Measurements from ENCODE around the gene RAB37. TPM values are rescaled to one million over a fixed set of nuclear protein-coding genes. Genes with fewer than 3 reads are reported as not detected.

Gene RAB37
- total RNA-seq, 2 experiments from 2014 or later = 19.0 to 21.1 TPM

DNA sequence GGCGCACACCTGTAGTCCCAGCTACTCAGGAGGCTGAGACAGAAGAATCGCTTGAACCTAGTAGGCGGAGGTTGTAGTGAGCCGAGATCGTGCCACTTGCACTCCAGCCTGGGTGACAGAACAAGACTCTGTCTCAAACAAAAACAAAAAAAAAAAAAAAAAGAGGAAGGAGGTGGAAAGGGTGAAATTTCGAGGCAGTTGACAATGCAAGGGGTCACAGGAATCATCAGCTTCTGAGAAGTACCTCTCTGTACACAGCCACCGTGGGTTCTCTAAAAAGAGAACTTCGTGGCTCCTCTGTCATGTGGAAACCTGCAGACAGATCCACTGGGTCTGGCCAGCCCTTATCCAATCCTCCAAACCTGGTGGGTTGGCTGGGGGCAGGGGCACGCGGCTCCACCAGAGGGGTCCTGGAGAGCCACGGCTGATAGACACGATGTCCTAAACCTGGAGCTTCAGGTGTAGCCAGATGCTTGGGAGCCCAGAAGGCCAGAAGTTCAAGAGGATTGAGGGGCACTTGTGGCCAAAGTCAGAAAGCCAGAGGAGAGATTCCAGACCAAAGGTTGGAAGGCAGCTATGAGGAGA lies 23.8 kb upstream of the RAB37 start:
- no peak overlapping the region for H3K4me3 Mint-ChIP-seq
- intact Hi-C loops (cut with DNase I, micrococcal nuclease) = no loop called here
- CTCF ChIA-PET = interaction anchor here (0.7 to 2.3 kb wide), 3 partner anchors 8 to 118 kb away, joined by 3 to 7 read pairs (median 3); no protein-coding TSS in a partner anchor
- Histone ChIP-seq H3K27me3 (ENCODE audit: control insufficient read depth in 1 of 2, insufficient read depth in 2 of 2, low read length in 2 of 2) (peaks cover 0 to 4% of the 10 kb centered on the region in 2 experiments), H3K27ac (ENCODE audit: low read depth in 1 of 2, low read length in 2 of 2) (no peak overlapping the region), H3K4me1 (ENCODE audit: insufficient read depth, low read length) (peaks cover 12% of the 10 kb centered on the region), H3K36me3 (ENCODE audit: insufficient read depth, low read length) (no peaks in the 10 kb centered on the region), H3K4me3 (ENCODE audit: low read length) (no peak overlapping the region), H3K9me3 (ENCODE audit: control insufficient read depth in 1 of 2, insufficient read depth in 1 of 2, low read length in 2 of 2) (no peaks in the 10 kb centered on the region)
- peaks cover 8% of the 10 kb centered on the region for H3K4me1 Mint-ChIP-seq (ENCODE audit: low read depth)
- POLR2A ChIA-PET = no interaction called here
- no peak for ATAC-seq (ENCODE audit: poor library complexity)
- no peaks in the 10 kb centered on the region for H3K9me3 Mint-ChIP-seq
- H3K36me3 Mint-ChIP-seq (ENCODE audit: low read depth) = no peaks in the 10 kb centered on the region
- peaks cover 3% of the 10 kb centered on the region for H3K27me3 Mint-ChIP-seq
- no peak overlapping the region for H3K27ac Mint-ChIP-seq
- TF ChIP-seq CTCF (IDR thresholded peaks at IDR 0.05) = no peak
- DNase-seq = peak in 2 of 14 experiments; percentile 30 to 32

DNA sequence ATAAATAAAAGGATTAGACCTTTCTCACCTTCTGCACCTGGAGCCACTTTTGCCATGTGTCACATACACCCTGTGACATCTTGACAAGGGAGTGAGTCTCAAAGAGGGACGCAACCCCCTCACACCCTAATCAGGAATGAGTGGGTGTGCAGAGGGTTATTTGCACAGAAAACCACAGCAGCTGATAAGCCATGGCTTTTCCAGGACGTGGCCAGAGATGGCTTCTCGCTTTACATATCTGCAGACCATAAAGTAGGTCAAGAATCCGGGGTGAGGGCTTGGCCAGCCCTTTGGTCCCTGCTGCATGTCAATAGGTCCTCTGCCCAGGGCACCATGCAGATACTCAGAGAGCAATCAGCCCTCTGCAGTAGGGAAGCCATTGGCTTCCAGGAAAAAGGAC lies 21.9 kb upstream of the RAB37 start:
- ChIA-PET POLR2A (no interaction called here), CTCF (interaction anchor here (2.3 kb wide), 1 partner anchor 58 kb away, joined by 7 read pairs; no protein-coding TSS in a partner anchor)
- H3K27ac Mint-ChIP-seq = no peak overlapping the region
- H3K4me1 ChIP-seq (ENCODE audit: insufficient read depth, low read length) = peaks cover 12% of the 10 kb centered on the region
- TF ChIP-seq CTCF (IDR thresholded peaks at IDR 0.05) = no peak
- H3K4me3 Mint-ChIP-seq = no peak overlapping the region
- DNase-seq (no peak), ATAC-seq (ENCODE audit: poor library complexity) (no peak)
- H3K4me1 Mint-ChIP-seq (ENCODE audit: low read depth) = peaks cover 8% of the 10 kb centered on the region
- peaks cover 0 to 4% of the 10 kb centered on the region in 2 experiments for H3K27me3 ChIP-seq (ENCODE audit: control insufficient read depth in 1 of 2, insufficient read depth in 2 of 2, low read length in 2 of 2)
- H3K4me3 ChIP-seq (ENCODE audit: low read length) = no peak overlapping the region
- no peaks in the 10 kb centered on the region for H3K36me3 ChIP-seq (ENCODE audit: insufficient read depth, low read length)
- H3K27ac ChIP-seq (ENCODE audit: low read depth in 1 of 2, low read length in 2 of 2) = no peak overlapping the region
- H3K36me3 Mint-ChIP-seq (ENCODE audit: low read depth) = no peaks in the 10 kb centered on the region
- intact Hi-C loops (cut with DNase I, micrococcal nuclease) = no loop called here
- H3K9me3 Mint-ChIP-seq = no peaks in the 10 kb centered on the region
- H3K9me3 ChIP-seq (ENCODE audit: control insufficient read depth in 1 of 2, insufficient read depth in 1 of 2, low read length in 2 of 2) = no peaks in the 10 kb centered on the region
- peaks cover 3% of the 10 kb centered on the region for H3K27me3 Mint-ChIP-seq

DNA sequence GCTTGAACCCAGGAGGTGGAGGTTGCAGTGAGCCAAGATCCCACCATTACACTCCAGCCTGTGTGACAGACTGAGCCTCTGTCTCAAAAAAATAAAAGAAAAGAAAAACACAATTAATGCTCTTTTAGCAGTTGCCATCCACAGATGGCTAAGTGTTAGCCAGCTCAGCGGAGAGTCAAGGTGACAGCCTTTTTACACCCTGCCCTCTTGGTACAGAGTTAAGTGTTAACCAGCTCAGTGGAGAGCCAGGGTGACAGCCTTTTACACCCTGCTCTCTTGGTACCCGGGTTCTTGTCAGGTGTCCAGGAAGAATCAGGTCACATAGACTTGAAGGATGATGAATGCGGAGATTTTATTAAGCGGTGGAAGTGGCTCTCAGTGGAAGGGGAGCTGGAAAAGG lies 16.6 kb upstream of the RAB37 start:
- Histone ChIP-seq H3K4me1 (ENCODE audit: insufficient read depth, low read length) (no peaks in the 10 kb centered on the region), H3K27me3 (ENCODE audit: control insufficient read depth in 1 of 2, insufficient read depth in 2 of 2, low read length in 2 of 2) (no peaks in the 10 kb centered on the region), H3K36me3 (ENCODE audit: insufficient read depth, low read length) (no peaks in the 10 kb centered on the region), H3K27ac (ENCODE audit: low read depth in 1 of 2, low read length in 2 of 2) (no peak overlapping the region), H3K9me3 (ENCODE audit: control insufficient read depth in 1 of 2, insufficient read depth in 1 of 2, low read length in 2 of 2) (no peaks in the 10 kb centered on the region), H3K4me3 (ENCODE audit: low read length) (no peak overlapping the region)
- H3K4me3 Mint-ChIP-seq = no peak overlapping the region
- POLR2A ChIA-PET = no interaction called here
- TF ChIP-seq CTCF (IDR thresholded peaks at IDR 0.05) = no peak
- no peaks in the 10 kb centered on the region for H3K27me3 Mint-ChIP-seq
- no peaks in the 10 kb centered on the region for H3K9me3 Mint-ChIP-seq
- no peaks in the 10 kb centered on the region for H3K4me1 Mint-ChIP-seq (ENCODE audit: low read depth)
- ATAC-seq (ENCODE audit: poor library complexity) (no peak), DNase-seq (no peak)
- H3K27ac Mint-ChIP-seq = no peak overlapping the region
- CTCF ChIA-PET = no interaction called here
- H3K36me3 Mint-ChIP-seq (ENCODE audit: low read depth) = no peaks in the 10 kb centered on the region
- intact Hi-C loops (cut with DNase I, micrococcal nuclease) = no loop called here
